Ovary (tissue), 9 donors: ENCODE measurements around the gene NGDN. TPM values are rescaled to one million over a fixed set of nuclear protein-coding genes. Genes with fewer than 3 reads are reported as not detected.

ENCODE experiments used
- DNase-seq, 5 donors: peaks; one replicate each; pipeline ENCODE4 v3.0.0-alpha.2; 2019 to 2020
- H3K27ac ChIP-seq, 2 donors: fragments of 200-600 bp; one replicate each; pipeline versions ENCODE4 v1.5.1 to v1.8.0; 2019 to 2022
- H3K27me3 ChIP-seq: fragments of 200-600 bp; one replicate; pipeline ENCODE4 v1.8.0; 2022
- H3K36me3 ChIP-seq: fragments of 200-600 bp; sonication (generic); one replicate; pipeline ENCODE4 v1.5.1; 2019
- H3K4me1 ChIP-seq: one replicate; pipeline ENCODE4 v1.8.1; 2013; ENCODE audit warnings: mild to moderate bottlenecking, moderate library complexity; ENCODE audit not compliant: insufficient read depth
- H3K4me3 ChIP-seq: fragments of 200-600 bp; sonication (generic); one replicate; pipeline ENCODE4 v1.5.1; 2017
- H3K9me3 ChIP-seq, 2 donors: fragments of 200-600 bp in 1 of 2; sonication (generic) in 1 of 2; one replicate each; pipeline versions ENCODE4 v1.5.1 to v1.8.1; 2013 to 2019; ENCODE audit warnings: mild to moderate bottlenecking in 1 of 2, moderate library complexity in 1 of 2
- EP300 ChIP-seq: sonication (generic); formaldehyde crosslinking; IDR thresholded peaks from one replicate; pipeline ENCODE4 v1.6.1; 2017; ENCODE audit warnings: antibody characterized with exemption
- POLR2A ChIP-seq: fragments of 450-650 bp; IDR thresholded peaks from one replicate; pipeline ENCODE4 v1.6.1; 2017; ENCODE audit warnings: antibody characterized with exemption, mild to moderate bottlenecking, moderate library complexity
- WGBS, 3 donors: extraction: QIAGEN DNeasy Blood & Tissue Kit in 1 of 3; methylation state at CpG; one replicate each; pipeline versions ENCODE4 v1.1.5 to v1.1.7; 2013 to 2017; 5-methylcytosine and 5-hydroxymethylcytosine counted together
- intact Hi-C, 4 donors: fragments of 100-400 bp; cut with DNase I; formaldehyde crosslinking; loops; one replicate each; pipeline versions ENCODE4 v1.11.0 to v1.15.1; 2022 to 2023
- polyA plus RNA-seq, 2 donors: library from polyadenylated mRNA; stranded (reverse); fragments of 200-250 nt in 1 of 2; fragments of 350-450 nt in 1 of 2; fragmentation: Illumina TruSeq in 1 of 2; extraction: RNeasy Lipid Tissue Mini Kit (QIAGEN cat#74804) in 1 of 2; gene quantifications; one replicate each; pipeline ENCODE4 v1.2.3, GENCODE V29; 2013 to 2014
- total RNA-seq, 7 donors: library from RNA; depleted of rRNA in 2 of 7; stranded (reverse); fragments of >200 nt in 2 of 7; fragmentation: NEBNext Ultra II Directional in 3 of 7; extraction: Animal tissue kit (Norgen Biotek cat#: 25700) in 3 of 7; gene quantifications; one replicate each; pipeline versions ENCODE4 v1.1.0 to v1.2.4, GENCODE V29; 2016 to 2023
- TF ChIP-seq, protein P1 (sequence below), 3 donors: fragments of 450-650 bp in 2 of 3; fragments of 200-600 bp in 1 of 3; IDR thresholded peaks; one replicate each; pipeline versions ENCODE4 v1.5.1 to v1.8.0; 2016 to 2022; ENCODE audit warnings: antibody characterized with exemption in 3 of 3, mild to moderate bottlenecking in 1 of 3
- donor health status: DM: no; HTN: no; CAD: no; lungs with moderate emphysema.
- donor health status: DM: no; HTN: no; CAD: no.
- donor health status: Bipolar disorder and iron deficiency.
- donor health status: DM: yes; HTN: yes; CAD: no.
- donor health status: DM: no; HTN: no; CAD: no.
- donor health status: DM: yes; HTN: yes; CAD: no.

Gene NGDN
- total and polyA plus RNA-seq, 9 donors: 32.9 to 57.5 (median 39.4) TPM

DNA sequence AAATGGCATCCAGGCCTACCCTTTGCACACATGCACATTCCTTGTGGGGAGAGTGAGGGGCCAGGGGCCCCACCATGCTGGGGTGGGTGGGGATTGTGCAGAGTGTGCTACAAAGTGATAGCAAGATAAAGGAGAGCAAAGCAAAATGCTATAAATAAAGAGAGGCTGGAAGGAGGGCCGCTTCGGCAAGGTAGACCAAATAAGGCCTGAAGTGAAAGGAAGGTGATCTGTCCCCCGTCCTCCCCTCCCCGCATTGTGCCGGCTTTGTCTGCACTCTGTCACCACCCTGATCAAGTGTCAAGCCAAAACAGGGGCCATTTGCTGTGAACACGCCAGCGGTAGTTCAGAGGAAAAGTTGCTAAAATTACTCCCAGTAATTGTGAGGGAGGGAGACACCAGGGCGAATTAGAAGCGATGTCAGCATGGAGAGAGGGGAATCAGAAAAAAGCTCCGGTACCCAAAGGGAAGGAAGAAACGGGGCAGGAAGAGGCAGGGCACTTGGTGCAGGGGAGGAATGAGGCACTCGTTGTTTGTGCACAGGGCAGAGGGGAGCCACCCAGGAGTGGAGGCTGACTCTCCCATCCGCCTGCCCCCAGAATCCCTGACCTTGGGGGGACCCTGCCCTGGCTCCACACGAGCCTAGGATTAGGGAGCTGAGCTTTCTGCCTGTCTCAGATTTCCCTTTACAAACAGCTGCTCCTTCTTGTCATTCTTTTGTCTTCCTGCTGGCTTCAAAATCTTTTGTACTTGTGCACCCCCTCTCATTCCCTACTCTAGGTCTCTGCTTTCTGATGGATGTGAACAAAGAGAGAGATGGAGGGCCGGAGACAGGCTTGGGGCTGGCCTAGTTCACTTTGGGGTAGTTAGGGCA is 31.2 kb upstream of the NGDN start:
- Histone ChIP-seq H3K27me3 (no peaks in the 10 kb centered on the region), H3K36me3 (no peaks in the 10 kb centered on the region), H3K4me1 (no peaks in the 10 kb centered on the region), H3K27ac (no peak overlapping the region), H3K4me3 (no peak overlapping the region), H3K9me3 (no peaks in the 10 kb centered on the region)
- WGBS, 3 donors: 38 to 39% (median 38%) methylated on average over 15 of the region's 15 CpGs
- intact Hi-C loops: no loop called here
- TF ChIP-seq, protein P1, sequence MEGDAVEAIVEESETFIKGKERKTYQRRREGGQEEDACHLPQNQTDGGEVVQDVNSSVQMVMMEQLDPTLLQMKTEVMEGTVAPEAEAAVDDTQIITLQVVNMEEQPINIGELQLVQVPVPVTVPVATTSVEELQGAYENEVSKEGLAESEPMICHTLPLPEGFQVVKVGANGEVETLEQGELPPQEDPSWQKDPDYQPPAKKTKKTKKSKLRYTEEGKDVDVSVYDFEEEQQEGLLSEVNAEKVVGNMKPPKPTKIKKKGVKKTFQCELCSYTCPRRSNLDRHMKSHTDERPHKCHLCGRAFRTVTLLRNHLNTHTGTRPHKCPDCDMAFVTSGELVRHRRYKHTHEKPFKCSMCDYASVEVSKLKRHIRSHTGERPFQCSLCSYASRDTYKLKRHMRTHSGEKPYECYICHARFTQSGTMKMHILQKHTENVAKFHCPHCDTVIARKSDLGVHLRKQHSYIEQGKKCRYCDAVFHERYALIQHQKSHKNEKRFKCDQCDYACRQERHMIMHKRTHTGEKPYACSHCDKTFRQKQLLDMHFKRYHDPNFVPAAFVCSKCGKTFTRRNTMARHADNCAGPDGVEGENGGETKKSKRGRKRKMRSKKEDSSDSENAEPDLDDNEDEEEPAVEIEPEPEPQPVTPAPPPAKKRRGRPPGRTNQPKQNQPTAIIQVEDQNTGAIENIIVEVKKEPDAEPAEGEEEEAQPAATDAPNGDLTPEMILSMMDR (IDR thresholded peaks at IDR 0.05): no peak
- TF ChIP-seq EP300: no peak
- no peak for TF ChIP-seq POLR2A
- no peak for DNase-seq

DNA sequence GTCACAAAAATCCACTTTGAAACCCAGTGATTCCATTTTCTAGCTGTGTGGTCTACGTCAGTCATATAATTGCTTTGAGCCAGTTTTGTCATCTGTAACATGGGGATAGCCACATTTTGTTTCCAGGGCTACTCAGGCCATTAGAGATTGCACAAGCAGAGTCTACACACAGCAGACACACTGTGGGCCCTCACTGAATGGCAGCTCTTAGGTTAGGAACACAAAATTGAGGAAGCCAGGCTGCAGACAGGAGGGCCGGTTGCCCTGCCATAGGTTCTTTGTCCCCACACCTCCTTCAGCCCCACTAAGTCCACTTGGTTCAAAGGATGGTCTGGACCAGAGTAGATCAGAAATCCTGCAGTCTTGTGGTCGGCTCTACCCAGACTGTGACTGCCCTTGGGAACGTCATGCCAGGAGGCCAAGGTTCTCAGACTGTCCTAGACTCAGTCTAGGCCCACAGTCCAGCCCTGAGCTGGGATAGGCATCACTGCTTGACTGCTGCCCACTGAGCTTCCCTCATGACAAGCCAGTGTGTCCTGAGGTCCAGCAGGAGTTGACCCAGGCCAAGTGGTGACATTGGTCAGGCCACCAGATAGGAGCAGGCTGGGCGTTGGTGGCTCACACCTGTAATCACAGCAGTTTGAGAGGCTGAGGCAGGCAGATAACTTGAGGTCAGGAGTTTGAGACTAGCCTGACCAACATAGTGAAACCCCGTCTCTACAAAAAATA is 30.2 kb upstream of the NGDN start:
- Histone ChIP-seq H3K4me1 (no peaks in the 10 kb centered on the region), H3K27me3 (no peaks in the 10 kb centered on the region), H3K4me3 (no peak overlapping the region), H3K27ac (no peak overlapping the region), H3K36me3 (no peaks in the 10 kb centered on the region), H3K9me3 (no peaks in the 10 kb centered on the region)
- intact Hi-C loops: no loop called here
- TF ChIP-seq POLR2A (no peak), EP300 (no peak)
- TF ChIP-seq, protein P1 (IDR thresholded peaks at IDR 0.05): no peak
- WGBS, 3 donors: 87 to 93% (median 89%) methylated on average over 6 of the region's 6 CpGs
- no peak for DNase-seq

DNA sequence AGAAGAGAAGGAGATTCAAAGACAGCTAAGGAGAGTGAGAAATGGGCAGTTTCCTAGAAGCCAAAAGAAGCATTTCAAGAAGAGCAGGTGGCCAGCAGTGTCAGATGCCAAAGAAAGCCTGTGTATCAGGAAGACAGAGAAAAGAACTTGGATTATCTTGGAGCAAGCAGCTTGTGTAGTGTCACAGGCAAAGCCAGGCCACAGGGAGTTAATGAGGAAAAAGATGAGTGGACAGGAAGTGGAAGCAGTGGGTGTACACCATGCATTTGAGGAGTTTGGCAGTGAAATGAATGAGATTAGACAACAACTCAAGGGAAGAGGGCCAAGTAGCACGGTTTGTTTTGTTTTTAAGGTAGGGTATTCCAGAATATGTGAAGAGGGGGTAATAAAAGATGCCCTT is 28.4 kb upstream of the NGDN start:
- no peaks in the 10 kb centered on the region for H3K4me1 ChIP-seq
- no peak overlapping the region for H3K27ac ChIP-seq
- no peaks in the 10 kb centered on the region for H3K27me3 ChIP-seq
- intact Hi-C loops: no loop called here
- TF ChIP-seq, protein P1 (IDR thresholded peaks at IDR 0.05): no peak
- TF ChIP-seq EP300: no peak
- no peak for TF ChIP-seq POLR2A
- WGBS, 3 donors: 0 to 5% (median 2%) methylated on average over 1 of the region's 1 CpG
- no peaks in the 10 kb centered on the region for H3K36me3 ChIP-seq
- H3K4me3 ChIP-seq: no peak overlapping the region
- no peak for DNase-seq
- H3K9me3 ChIP-seq: no peaks in the 10 kb centered on the region

DNA sequence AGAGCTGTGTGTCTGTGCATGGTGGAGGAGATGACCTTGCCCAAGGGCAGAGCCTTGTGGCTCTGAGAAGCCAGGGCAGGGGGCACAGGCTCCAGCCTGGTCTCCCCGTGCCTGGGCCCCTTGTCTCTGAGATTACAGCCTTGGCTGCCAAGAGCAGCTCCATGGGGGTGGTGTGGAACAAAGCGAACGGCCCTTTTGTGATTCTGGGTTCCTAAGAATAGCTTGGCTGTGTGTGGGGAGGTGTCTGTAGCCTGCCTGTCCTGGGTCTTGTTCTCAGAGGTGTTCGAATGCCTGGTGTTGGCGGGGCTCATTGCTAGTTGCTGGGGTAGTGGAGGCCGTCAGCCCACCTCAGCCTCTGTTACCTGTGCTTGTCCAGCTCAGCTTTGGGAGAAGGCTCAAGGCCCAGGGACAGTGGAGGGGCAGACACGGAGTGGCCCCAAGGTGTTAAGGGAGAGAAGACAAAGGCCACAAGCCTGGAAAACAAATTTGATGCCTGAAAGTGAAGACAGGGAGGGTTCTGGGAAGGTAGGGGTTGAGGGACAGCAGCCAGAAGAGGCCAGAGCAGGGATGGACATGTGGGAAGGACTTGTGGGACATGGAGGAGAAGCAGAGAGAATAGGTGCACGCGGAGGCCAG is 26.7 kb upstream of the NGDN start:
- DNase-seq: no peak
- intact Hi-C loops: no loop called here
- H3K4me3 ChIP-seq: no peak overlapping the region

More for the DNA sequence above, 26.7 kb upstream of the NGDN start:
- Histone ChIP-seq H3K27ac (no peak overlapping the region), H3K4me1 (no peaks in the 10 kb centered on the region), H3K9me3 (no peaks in the 10 kb centered on the region), H3K36me3 (no peaks in the 10 kb centered on the region), H3K27me3 (no peaks in the 10 kb centered on the region)
- TF ChIP-seq EP300 (no peak), POLR2A (no peak)
- TF ChIP-seq, protein P1 (IDR thresholded peaks at IDR 0.05): no peak
- WGBS, 3 donors: 63 to 67% (median 63%) methylated on average over 9 of the region's 9 CpGs
